Nephron (organoid): Measurements from ENCODE around the gene DIP2B.
"Not testable (repeated sequence)": the region's sequence is repeated elsewhere in the genome, so short reads cannot be mapped to it uniquely, and the experiment has no call there.

Experiments
- H3K27ac Mint-ChIP-seq, 3 experiments: 2 replicates each; pipeline ENCODE4 v1.8.0; 2020; ENCODE audit warnings: mixed read lengths in 3 of 3, mild to moderate bottlenecking in 2 of 3, moderate library complexity in 1 of 3
- H3K27me3 Mint-ChIP-seq: 2 replicates; pipeline ENCODE4 v1.8.0; 2021; ENCODE audit warnings: low read depth, mild to moderate bottlenecking, moderate library complexity, mixed read lengths
- H3K36me3 Mint-ChIP-seq: 2 replicates; pipeline ENCODE4 v1.8.0; 2020; ENCODE audit warnings: low read depth, mixed read lengths
- H3K4me1 Mint-ChIP-seq: 2 replicates; pipeline ENCODE4 v1.8.0; 2020; ENCODE audit warnings: mixed read lengths
- H3K4me3 Mint-ChIP-seq, 3 experiments: 2 replicates each; pipeline ENCODE4 v1.8.0; 2020; ENCODE audit warnings: mild to moderate bottlenecking in 3 of 3, mixed read lengths in 3 of 3, moderate library complexity in 2 of 3
- H3K9me3 Mint-ChIP-seq: 2 replicates; pipeline ENCODE4 v1.8.0; 2020; ENCODE audit warnings: mixed read lengths
- TF ChIP-seq, protein P1 (sequence below), 3 experiments: fragments of 200-600 bp; sonication (generic); IDR thresholded peaks; one replicate each; pipeline ENCODE4 v1.5.0; 2021; ENCODE audit warnings: antibody characterized with exemption in 3 of 3; ENCODE audit not compliant: unreplicated experiment in 3 of 3

The DIP2B gene

DNA sequence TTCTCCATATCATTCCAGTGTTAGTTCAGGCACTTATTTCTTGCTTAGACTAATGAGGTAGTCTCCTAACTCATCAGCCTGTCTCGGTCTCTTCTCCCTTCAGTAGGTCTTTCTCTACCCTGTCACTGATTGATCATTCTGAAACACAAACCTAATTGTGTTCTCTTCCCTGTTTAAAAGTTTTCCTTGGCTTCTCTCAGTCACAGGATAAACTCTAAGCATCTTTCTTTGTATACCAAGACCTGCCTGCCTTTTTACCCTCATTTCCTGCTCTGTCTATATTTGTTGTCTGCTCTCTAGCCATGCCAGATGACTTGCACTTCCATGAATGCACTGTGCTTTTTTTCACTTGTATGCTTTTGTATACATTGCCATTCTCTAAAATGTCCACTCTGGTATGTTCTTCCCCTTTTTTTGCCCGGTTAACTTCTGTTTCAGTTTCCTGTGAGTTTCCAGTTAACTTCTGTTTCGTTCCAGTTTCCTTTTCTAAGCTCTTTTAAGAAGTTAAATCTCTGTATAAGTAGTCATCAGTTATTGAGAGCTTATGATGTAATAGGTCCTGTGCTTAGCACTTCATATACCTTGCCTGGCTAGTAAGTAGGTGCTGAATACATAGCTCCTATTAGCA lies 12.8 kb downstream of the DIP2B start:
- H3K27me3 Mint-ChIP-seq = no peaks in the 10 kb centered on the region
- no peak overlapping the region for H3K4me3 Mint-ChIP-seq
- TF ChIP-seq, protein P1, sequence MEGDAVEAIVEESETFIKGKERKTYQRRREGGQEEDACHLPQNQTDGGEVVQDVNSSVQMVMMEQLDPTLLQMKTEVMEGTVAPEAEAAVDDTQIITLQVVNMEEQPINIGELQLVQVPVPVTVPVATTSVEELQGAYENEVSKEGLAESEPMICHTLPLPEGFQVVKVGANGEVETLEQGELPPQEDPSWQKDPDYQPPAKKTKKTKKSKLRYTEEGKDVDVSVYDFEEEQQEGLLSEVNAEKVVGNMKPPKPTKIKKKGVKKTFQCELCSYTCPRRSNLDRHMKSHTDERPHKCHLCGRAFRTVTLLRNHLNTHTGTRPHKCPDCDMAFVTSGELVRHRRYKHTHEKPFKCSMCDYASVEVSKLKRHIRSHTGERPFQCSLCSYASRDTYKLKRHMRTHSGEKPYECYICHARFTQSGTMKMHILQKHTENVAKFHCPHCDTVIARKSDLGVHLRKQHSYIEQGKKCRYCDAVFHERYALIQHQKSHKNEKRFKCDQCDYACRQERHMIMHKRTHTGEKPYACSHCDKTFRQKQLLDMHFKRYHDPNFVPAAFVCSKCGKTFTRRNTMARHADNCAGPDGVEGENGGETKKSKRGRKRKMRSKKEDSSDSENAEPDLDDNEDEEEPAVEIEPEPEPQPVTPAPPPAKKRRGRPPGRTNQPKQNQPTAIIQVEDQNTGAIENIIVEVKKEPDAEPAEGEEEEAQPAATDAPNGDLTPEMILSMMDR (IDR thresholded peaks at IDR 0.05; ENCODE audit: unreplicated experiment in 3 of 3) = no peak
- peaks cover 26% of the 10 kb centered on the region for H3K4me1 Mint-ChIP-seq
- no peaks in the 10 kb centered on the region for H3K9me3 Mint-ChIP-seq
- no peak overlapping the region for H3K27ac Mint-ChIP-seq
- H3K36me3 Mint-ChIP-seq = peaks cover 8% of the 10 kb centered on the region

DNA sequence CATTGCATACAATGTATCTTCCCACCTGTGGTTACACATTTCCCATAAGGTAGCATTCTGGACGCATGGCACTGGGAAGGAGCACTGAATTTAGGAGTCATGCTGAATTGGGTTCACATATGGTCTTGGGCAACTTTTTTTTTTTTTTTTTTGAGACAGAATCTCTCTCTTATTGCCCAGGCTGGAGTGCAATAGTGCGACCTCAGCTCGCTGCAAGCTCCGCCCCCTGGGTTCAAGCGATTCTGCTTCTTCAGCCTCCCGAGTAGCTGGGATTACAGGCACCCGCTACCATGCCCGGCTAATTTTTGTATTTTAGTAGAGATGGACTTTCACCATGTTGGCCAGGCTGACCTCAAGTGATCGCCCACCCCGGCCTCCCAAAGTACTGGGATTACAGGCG lies 13.3 kb downstream of the DIP2B start:
- TF ChIP-seq, protein P1 (IDR thresholded peaks at IDR 0.05; ENCODE audit: unreplicated experiment in 3 of 3) = no peak
- Mint-ChIP-seq H3K36me3 (peaks cover 12% of the 10 kb centered on the region), H3K4me1 (peaks cover 26% of the 10 kb centered on the region), H3K9me3 (no peaks in the 10 kb centered on the region), H3K27me3 (no peaks in the 10 kb centered on the region), H3K27ac (no peak overlapping the region), H3K4me3 (no peak overlapping the region)

DNA sequence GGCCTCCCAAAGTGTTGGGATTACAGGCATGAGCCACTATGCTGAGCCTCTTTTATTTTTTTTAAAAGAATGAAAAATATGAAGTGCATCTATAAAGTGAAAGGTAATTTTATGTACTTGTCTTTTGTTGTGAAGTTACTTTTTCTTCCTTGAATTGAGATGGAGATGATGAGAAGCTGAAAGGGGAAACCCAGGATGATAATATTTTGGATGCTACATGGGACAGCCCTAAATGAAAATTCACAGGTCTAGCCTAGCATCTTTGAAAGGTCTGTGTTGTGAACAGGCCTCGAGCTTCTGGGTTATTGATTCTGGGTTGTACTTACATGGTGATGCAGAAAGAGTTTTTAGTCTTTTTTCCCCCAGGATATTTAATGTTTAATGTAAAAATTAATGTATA lies 14.6 kb downstream of the DIP2B start:
- H3K27ac Mint-ChIP-seq = no peak overlapping the region
- H3K4me3 Mint-ChIP-seq = no peak overlapping the region
- peaks cover 4% of the 10 kb centered on the region for H3K9me3 Mint-ChIP-seq
- H3K36me3 Mint-ChIP-seq = peaks cover 23% of the 10 kb centered on the region
- TF ChIP-seq, protein P1 (IDR thresholded peaks at IDR 0.05; ENCODE audit: unreplicated experiment in 3 of 3) = no peak
- H3K4me1 Mint-ChIP-seq = peaks cover 24% of the 10 kb centered on the region
- no peaks in the 10 kb centered on the region for H3K27me3 Mint-ChIP-seq

DNA sequence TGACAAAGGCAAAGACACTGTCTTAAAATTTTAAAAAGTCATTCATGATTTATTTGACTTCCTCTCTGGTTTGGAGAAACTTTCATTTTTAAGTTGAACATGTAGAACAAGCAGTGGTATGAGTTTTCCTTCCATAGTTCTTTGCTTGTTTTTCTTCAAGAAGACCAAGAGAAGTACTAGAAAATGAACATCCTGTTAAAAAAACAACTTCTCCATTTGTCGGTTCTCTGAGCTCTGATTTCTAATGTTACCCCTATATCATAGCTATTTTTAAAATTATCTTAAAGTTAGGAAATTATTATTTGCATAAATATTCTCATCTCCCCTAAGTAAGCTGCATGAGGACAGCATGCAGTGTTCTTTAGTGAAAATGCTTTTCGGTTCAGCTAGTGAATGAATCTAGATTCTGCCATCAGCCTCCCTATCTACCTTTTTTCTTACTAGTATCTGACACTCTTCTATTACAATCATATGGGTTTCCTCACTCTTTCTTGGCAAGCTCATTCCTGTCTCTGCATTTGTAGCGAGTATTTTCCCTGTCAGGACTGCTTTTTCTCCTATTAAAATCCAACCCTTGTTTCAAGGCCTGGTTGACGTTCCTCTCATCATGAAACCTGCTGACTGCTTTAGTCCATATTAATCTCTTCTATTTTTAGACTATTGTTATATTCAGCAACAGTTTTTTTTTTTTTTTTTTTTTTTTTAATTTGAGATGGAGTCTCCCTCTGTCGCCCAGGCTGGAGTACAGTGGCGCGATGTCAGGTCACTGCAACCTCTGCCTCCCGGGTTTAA lies 15.8 kb downstream of the DIP2B start:
- Mint-ChIP-seq H3K9me3 (peaks cover 4% of the 10 kb centered on the region), H3K4me3 (no peak overlapping the region), H3K4me1 (peaks cover 14% of the 10 kb centered on the region), H3K36me3 (peaks cover 27% of the 10 kb centered on the region), H3K27ac (peak overlapping the region; percentile 42 to 66 (median 53)), H3K27me3 (no peaks in the 10 kb centered on the region)
- TF ChIP-seq, protein P1 (IDR thresholded peaks at IDR 0.05; ENCODE audit: unreplicated experiment in 3 of 3) = no peak

DNA sequence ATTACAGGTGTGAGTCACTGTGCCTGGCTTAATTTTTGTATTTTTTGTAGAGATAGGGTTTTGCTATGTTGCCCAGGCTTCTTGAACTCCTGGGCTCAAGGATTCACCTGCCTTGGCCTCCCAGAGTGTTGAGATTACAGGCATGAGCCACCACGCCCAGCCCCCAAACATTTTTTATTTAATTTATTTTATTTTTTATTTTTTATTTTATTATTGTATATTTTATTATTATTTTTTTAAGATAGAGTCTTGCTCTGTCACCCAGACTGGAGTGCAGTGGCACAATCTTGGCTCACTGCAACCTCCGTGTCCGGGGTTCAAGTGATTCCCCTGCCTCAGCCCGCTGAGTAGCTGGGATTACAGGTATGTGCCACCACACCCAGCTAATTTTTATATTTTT lies 17.0 kb downstream of the DIP2B start:
- H3K36me3 Mint-ChIP-seq = peaks cover 34% of the 10 kb centered on the region
- not testable (repeated sequence) for H3K4me3 Mint-ChIP-seq, H3K27me3 Mint-ChIP-seq, H3K27ac Mint-ChIP-seq, H3K9me3 Mint-ChIP-seq
- H3K4me1 Mint-ChIP-seq = peaks cover 18% of the 10 kb centered on the region

DNA sequence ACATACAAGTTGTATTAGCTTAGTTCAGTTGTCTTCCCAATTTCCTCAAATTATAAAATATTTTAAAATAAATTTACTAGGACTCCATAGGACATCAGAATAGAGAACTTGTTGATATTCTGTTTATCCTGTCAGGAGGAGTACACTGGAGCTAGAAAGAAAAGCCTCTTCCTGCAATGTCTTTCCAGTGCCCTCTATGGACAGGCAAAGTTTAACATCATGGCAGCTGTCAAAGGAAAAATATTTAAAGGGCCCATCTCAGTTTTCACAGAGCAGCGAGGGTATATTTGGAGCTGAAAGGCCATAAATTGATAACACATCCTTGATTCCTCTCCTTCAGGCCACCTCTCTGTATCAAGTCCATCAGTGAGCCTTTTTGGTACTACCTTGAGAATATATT lies 19.0 kb downstream of the DIP2B start:
- Mint-ChIP-seq H3K4me1 (peaks cover 23% of the 10 kb centered on the region), H3K9me3 (peaks cover 4% of the 10 kb centered on the region), H3K36me3 (peaks cover 34% of the 10 kb centered on the region), H3K27me3 (no peaks in the 10 kb centered on the region), H3K4me3 (no peak overlapping the region), H3K27ac (no peak overlapping the region)
- TF ChIP-seq, protein P1 (IDR thresholded peaks at IDR 0.05; ENCODE audit: unreplicated experiment in 3 of 3) = no peak
